BJ (cell line): Measurements from ENCODE around the gene DLGAP1. TPM values are rescaled to one million over a fixed set of nuclear protein-coding genes. Genes with fewer than 3 reads are reported as not detected.

Experiments used
- CTCF ChIA-PET: fragments of 350-600 bp; formaldehyde crosslinking; extraction: SDS; loops from one replicate; lab custom pipeline; 2021; ENCODE audit warnings: antibody characterized with exemption, inconsistent platforms; lab: Yijun Ruan, JAX
- POLR2A ChIA-PET: fragments of 300-600 bp; sonication (Branson Sonifier 250); formaldehyde crosslinking; extraction: SDS; loops from one replicate; lab custom pipeline; 2021; ENCODE audit warnings: antibody characterized with exemption; lab: Charles Lee
- DNase-seq: peaks from one replicate; pipeline ENCODE4 v3.0.0-alpha.2; 2011; ENCODE audit warnings: low read depth
- H3K27me3 ChIP-seq: 2 replicates; pipeline ENCODE4 v1.6.0; 2011; ENCODE audit warnings: low read length; ENCODE audit not compliant: control insufficient read depth, insufficient read depth
- H3K36me3 ChIP-seq: 2 replicates; pipeline ENCODE4 v1.5.1; 2011; ENCODE audit warnings: low read length; ENCODE audit not compliant: control insufficient read depth, insufficient read depth
- H3K4me3 ChIP-seq: 2 replicates; pipeline ENCODE4 v1.5.1; 2011; ENCODE audit warnings: low read depth, mild to moderate bottlenecking, control low read depth, low read length
- polyA plus RNA-seq: library from polyadenylated mRNA; depleted of rRNA; stranded (reverse); fragments of >200 nt; gene quantifications from 2 replicates; pipeline ENCODE4 v1.2.3, GENCODE V29; 2011
- TF ChIP-seq, protein P1 (sequence below): IDR thresholded peaks from 2 replicates; pipeline ENCODE4 v1.5.1; 2011; ENCODE audit warnings: low read depth, mild to moderate bottlenecking, control low read depth, inconsistent platforms, low read length, moderate library complexity; ENCODE audit not compliant: insufficient read depth

DLGAP1 gene
- polyA plus RNA-seq, 1 experiment: 0.02 TPM

DNA sequence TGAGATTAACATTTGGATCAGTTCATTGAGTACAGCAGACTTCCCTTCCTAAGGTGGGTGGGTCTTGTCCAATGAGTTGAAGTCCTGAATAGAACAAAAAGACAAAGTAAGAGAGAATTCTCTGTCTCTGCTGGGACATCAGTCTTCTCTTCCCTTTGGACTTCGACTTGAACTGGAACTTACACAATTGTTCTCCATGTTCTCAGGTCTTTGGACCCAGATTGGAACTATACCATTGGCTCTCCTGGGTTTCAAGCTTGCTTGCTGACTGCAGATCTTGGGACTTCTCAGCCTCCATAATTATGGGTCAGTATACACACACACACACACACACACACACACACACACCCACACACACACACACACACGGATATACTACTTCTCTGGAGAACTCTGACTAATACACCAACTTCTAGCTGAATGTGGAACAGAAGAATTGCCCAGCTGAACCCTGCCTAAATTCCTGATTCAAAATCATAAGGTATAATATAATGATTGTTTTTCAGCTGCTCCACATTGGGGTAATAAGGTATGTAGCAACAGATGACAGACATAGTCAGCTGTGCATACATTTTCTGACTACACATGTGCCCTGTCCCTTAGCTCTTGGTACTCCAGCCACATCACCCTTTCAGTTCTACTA, 791.1 kb downstream of the DLGAP1 start:
- Histone ChIP-seq H3K36me3 (no peaks in the 10 kb centered on the region), H3K27me3 (no peaks in the 10 kb centered on the region), H3K4me3 (no peak overlapping the region)
- CTCF ChIA-PET: interaction anchor here (0.7 to 4.9 kb wide), 7 partner anchors 8 to 381 kb away, joined by 3 to 82 read pairs (median 13); no protein-coding TSS in a partner anchor
- DNase-seq: no peak
- POLR2A ChIA-PET: no interaction called here
- TF ChIP-seq, protein P1, sequence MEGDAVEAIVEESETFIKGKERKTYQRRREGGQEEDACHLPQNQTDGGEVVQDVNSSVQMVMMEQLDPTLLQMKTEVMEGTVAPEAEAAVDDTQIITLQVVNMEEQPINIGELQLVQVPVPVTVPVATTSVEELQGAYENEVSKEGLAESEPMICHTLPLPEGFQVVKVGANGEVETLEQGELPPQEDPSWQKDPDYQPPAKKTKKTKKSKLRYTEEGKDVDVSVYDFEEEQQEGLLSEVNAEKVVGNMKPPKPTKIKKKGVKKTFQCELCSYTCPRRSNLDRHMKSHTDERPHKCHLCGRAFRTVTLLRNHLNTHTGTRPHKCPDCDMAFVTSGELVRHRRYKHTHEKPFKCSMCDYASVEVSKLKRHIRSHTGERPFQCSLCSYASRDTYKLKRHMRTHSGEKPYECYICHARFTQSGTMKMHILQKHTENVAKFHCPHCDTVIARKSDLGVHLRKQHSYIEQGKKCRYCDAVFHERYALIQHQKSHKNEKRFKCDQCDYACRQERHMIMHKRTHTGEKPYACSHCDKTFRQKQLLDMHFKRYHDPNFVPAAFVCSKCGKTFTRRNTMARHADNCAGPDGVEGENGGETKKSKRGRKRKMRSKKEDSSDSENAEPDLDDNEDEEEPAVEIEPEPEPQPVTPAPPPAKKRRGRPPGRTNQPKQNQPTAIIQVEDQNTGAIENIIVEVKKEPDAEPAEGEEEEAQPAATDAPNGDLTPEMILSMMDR: no peak

DNA sequence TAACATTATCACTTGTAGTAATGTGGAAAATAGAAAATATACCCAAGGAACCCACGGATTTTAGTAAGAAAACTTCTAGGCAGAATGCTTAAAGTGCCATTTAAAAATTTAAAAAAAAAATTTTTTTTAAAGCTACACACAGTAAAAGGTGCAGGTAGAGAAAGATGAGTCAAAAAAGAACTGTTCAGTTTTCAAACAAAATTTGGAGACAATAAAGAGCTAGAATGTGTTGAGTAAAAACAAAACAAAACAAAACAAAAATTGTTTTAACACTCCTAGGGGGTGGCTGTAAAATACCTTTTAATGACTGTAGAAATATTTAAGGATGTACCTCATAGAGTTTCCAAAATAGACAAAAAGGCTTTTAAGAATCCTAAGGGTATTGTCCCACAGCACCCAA, 793.1 kb downstream of the DLGAP1 start:
- TF ChIP-seq, protein P1: no peak
- ChIA-PET CTCF (interaction anchor here (0.7 to 2.5 kb wide), 3 partner anchors 19 to 67 kb away, joined by 3 to 18 read pairs (median 3); no protein-coding TSS in a partner anchor), POLR2A (no interaction called here)
- no peak for DNase-seq
- no peak overlapping the region for H3K4me3 ChIP-seq
- no peaks in the 10 kb centered on the region for H3K27me3 ChIP-seq
- H3K36me3 ChIP-seq: no peaks in the 10 kb centered on the region

DNA sequence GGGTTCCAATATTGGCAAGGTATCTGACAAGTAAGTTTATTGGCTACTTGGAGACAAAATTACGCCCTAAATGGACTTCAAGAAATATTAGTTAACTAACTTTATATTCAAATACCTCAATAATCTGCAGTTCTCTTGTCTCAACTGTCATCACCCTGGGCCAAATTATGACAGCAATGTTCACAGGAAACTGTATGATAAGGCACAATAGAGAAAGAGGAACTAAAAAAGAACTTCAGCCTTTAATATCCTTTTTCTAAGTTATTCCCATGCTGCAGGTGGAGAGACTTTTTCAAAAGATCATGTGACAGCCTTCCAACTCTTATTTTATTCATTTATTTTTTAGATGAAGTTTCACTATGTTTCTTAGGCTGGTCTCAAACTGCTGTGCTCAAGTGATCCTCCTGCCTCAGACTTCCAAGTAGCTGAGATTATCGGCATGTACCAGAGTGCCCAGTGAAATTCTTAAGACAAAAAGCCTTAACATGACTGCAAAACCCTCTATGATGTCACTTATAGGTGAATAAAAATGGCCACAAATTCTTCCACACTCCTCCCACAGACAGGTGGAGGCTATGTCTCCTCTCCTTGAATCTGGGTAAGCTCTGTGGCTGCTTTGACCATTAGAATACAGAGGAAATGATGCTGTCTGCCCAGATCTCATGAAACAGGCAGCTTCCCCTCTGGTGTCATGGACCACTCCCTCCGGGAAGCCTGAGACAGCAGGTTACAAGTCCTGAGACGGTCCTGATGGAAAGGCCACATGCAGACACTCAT, 794.2 kb downstream of the DLGAP1 start:
- CTCF ChIA-PET: interaction anchor here (1.0 to 2.5 kb wide), 2 partner anchors 37 to 66 kb away, joined by 3 to 18 read pairs; no protein-coding TSS in a partner anchor

DNA sequence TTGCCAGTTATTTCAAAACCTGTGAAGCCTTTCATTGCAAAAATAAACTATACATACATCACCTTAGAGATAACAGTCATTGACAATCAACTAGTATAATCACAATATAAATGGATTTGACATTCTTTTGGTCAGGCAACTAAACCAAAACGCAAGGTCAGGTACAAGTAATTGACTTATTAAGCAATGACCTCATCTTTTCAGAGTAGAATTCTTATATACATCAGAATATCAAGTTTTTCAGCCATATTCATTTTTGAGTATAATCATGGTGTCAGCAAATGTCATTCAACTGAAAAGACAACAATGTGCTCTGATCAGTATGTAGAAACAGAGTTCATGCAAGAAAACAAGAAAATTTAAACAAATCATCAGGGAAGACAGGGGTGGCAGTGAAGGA, 796.6 kb downstream of the DLGAP1 start:
- POLR2A ChIA-PET: no interaction called here
- TF ChIP-seq, protein P1: no peak
- H3K4me3 ChIP-seq: no peak overlapping the region
- CTCF ChIA-PET: interaction anchor here (0.6 to 1.4 kb wide), 3 partner anchors 50 to 110 kb away, joined by 3 to 6 read pairs (median 4); no protein-coding TSS in a partner anchor
- H3K36me3 ChIP-seq: no peaks in the 10 kb centered on the region
- no peaks in the 10 kb centered on the region for H3K27me3 ChIP-seq
- no peak for DNase-seq

More for the DNA sequence above, 794.2 kb downstream of the DLGAP1 start:
- Histone ChIP-seq H3K36me3 (no peaks in the 10 kb centered on the region), H3K4me3 (no peak overlapping the region), H3K27me3 (no peaks in the 10 kb centered on the region)
- DNase-seq: no peak
- POLR2A ChIA-PET: no interaction called here
- TF ChIP-seq, protein P1: no peak
